Loucy (cell line): ENCODE results near the gene C3orf85.
A peak's percentile ranks its signal among the peaks of the same experiment; 100 is the strongest.

Experiments
- H2AFZ ChIP-seq: fragments of 200-600 bp; sonication (generic); 2 replicates; pipeline ENCODE4 v1.6.0; 2016; ENCODE audit warnings: antibody characterized with exemption, mild to moderate bottlenecking, low read length, moderate library complexity
- H3F3A ChIP-seq: fragments of 200-600 bp; 2 replicates; pipeline ENCODE4 v1.6.0; 2016; ENCODE audit warnings: antibody characterized with exemption, low read depth, mild to moderate bottlenecking
- H3K27me3 ChIP-seq: fragments of 200-600 bp; sonication (generic); 2 replicates; pipeline ENCODE4 v1.6.1; 2014; ENCODE audit warnings: low read length, mild to moderate bottlenecking; ENCODE audit not compliant: insufficient read depth, poor library complexity, severe bottlenecking
- H3K36me3 ChIP-seq: fragments of 200-600 bp; sonication (generic); 2 replicates; pipeline ENCODE4 v1.6.1; 2016; ENCODE audit warnings: low read length; ENCODE audit not compliant: insufficient read depth
- H3K4me1 ChIP-seq: fragments of 200-600 bp; sonication (generic); 2 replicates; pipeline ENCODE4 v1.5.1; 2014; ENCODE audit warnings: low read length, mild to moderate bottlenecking; ENCODE audit not compliant: insufficient read depth, poor library complexity, severe bottlenecking
- H3K4me2 ChIP-seq: fragments of 200-600 bp; sonication (generic); 2 replicates; pipeline ENCODE4 v1.6.0; 2014; ENCODE audit warnings: antibody characterized with exemption, low read length, low read depth, mild to moderate bottlenecking; ENCODE audit not compliant: poor library complexity, severe bottlenecking
- H3K4me3 ChIP-seq: fragments of 200-600 bp; sonication (generic); 2 replicates; pipeline ENCODE4 v1.5.1; 2014; ENCODE audit warnings: low read length, mild to moderate bottlenecking, mixed read lengths; ENCODE audit not compliant: poor library complexity, severe bottlenecking
- H3K79me2 ChIP-seq: fragments of 200-600 bp; sonication (generic); 2 replicates; pipeline ENCODE4 v1.6.1; 2014; ENCODE audit warnings: low read length; ENCODE audit not compliant: insufficient read depth
- H3K9ac ChIP-seq: fragments of 200-600 bp; sonication (generic); 2 replicates; pipeline ENCODE4 v1.6.0; 2014; ENCODE audit warnings: mild to moderate bottlenecking, low read depth, low read length, moderate library complexity; ENCODE audit not compliant: poor library complexity, severe bottlenecking
- H3K9me2 ChIP-seq: fragments of 200-600 bp; sonication (generic); replicated peaks from 2 replicates; pipeline ENCODE4 v1.6.1; 2016; ENCODE audit warnings: low read depth, low read length, mixed read lengths
- H3K9me3 ChIP-seq: fragments of 200-600 bp; sonication (generic); 2 replicates; pipeline ENCODE4 v1.6.1; 2014; ENCODE audit warnings: mild to moderate bottlenecking, antibody characterized with exemption, low read length, low read depth; ENCODE audit not compliant: insufficient read depth
- H4K20me1 ChIP-seq: fragments of 200-600 bp; sonication (generic); 2 replicates; pipeline ENCODE4 v1.6.0; 2014; ENCODE audit warnings: antibody characterized with exemption, low read length, mild to moderate bottlenecking; ENCODE audit not compliant: insufficient read depth, poor library complexity, severe bottlenecking
- CTCF ChIP-seq: fragments of 200-600 bp; sonication (generic); conservative IDR thresholded peaks from 2 replicates; pipeline ENCODE4 v1.5.1; 2014; ENCODE audit warnings: mild to moderate bottlenecking, antibody characterized with exemption, low read length
- EZH2phosphoT487 ChIP-seq: fragments of 200-600 bp; IDR thresholded peaks from 2 replicates; pipeline ENCODE4 v1.6.1; 2018; ENCODE audit warnings: antibody characterized with exemption, mild to moderate bottlenecking, moderate library complexity, borderline replicate concordance

The C3orf85 gene

GRCh38 chr3:109136523-109136922 is at the start of gene C3orf85:
Gene C3orf85 (plus strand): TSS chr3:109136719. CDS start chr3:109136848, 129 bp downstream.
- Histone ChIP-seq H3K4me3 (no peak within 1 kb of the TSS), H3K9me2 (no peaks in the 10 kb centered on the region), H3K79me2 (no peaks in the 10 kb centered on the region), H3K36me3 (no peaks in the 10 kb centered on the region), H3K9ac (no peak within 1 kb of the TSS), H4K20me1 (no peaks in the 10 kb centered on the region), H3F3A (no peaks in the 10 kb centered on the region), H3K27me3 (no peaks in the 10 kb centered on the region), H3K9me3 (no peaks in the 10 kb centered on the region), H3K4me1 (peaks cover 3% of the 10 kb centered on the region), H2AFZ (no peak within 1 kb of the TSS), H3K4me2 (no peak within 1 kb of the TSS)
- TF ChIP-seq CTCF (no peak), EZH2phosphoT487 (no peak)

- Histone ChIP-seq H3K4me1 (no peaks in the 10 kb centered on the region), H3K27me3 (no peaks in the 10 kb centered on the region), H3F3A (no peaks in the 10 kb centered on the region), H3K36me3 (no peaks in the 10 kb centered on the region), H3K79me2 (no peaks in the 10 kb centered on the region), H3K9me2 (no peaks in the 10 kb centered on the region), H4K20me1 (no peaks in the 10 kb centered on the region), H3K9ac (no peak overlapping the region), H3K4me2 (no peak overlapping the region), H2AFZ (no peak overlapping the region), H3K4me3 (no peak overlapping the region), H3K9me3 (no peaks in the 10 kb centered on the region)
- TF ChIP-seq CTCF (no peak), EZH2phosphoT487 (no peak)
Observed at GRCh38 chr3:109089265-109089664, 47.3 kb upstream of the C3orf85 start.

GRCh38 chr3:109091846-109092245 is 44.7 kb upstream of the C3orf85 start:
- Histone ChIP-seq H3K9me2 (no peaks in the 10 kb centered on the region), H4K20me1 (no peaks in the 10 kb centered on the region), H3K27me3 (no peaks in the 10 kb centered on the region), H3K9me3 (no peaks in the 10 kb centered on the region), H3K4me3 (no peak overlapping the region), H3K4me1 (no peaks in the 10 kb centered on the region), H3K79me2 (no peaks in the 10 kb centered on the region), H3K9ac (no peak overlapping the region), H3K36me3 (no peaks in the 10 kb centered on the region), H2AFZ (0 out of 2 replicates have a peak overlapping the region, but pooled peaks have one; percentile 18), H3F3A (no peaks in the 10 kb centered on the region), H3K4me2 (no peak overlapping the region)
- TF ChIP-seq CTCF = no peak
- TF ChIP-seq EZH2phosphoT487 = no peak
